Ramos (cell line): ENCODE results near the gene SIK1.
"Not testable (repeated sequence)": the region's sequence is repeated elsewhere in the genome, so short reads cannot be mapped to it uniquely, and the experiment has no call there.

Experiments used
- in situ Hi-C: fragments of 300-500 bp; cut with MboI; formaldehyde crosslinking; loops from one replicate; pipeline ENCODE4 v1.14.3; 2022; ENCODE audit warnings: low sequenced_read_pairs; ENCODE audit not compliant: unreplicated experiment

Gene SIK1

DNA sequence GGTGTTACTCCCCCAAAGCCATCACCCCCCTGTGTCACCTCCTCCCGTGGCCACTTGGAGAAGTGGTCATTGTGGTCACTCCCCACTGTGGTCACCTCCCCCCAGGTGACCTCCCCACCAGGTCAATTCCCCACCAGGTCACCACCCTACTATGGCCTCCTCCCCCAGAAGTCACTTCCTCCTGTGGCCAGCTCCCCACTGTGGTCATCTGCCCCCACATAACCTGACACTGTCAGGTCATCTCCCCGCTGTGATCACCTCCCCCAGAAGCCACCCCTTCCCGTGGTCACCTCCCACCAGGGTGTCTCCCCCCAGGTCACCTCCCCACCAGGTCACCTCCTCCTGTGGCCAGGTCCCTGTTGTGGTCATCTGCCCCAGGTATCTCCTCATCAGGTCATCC lies 28.9 kb downstream of the SIK1 start:
- in situ Hi-C loops = not testable (repeated sequence)

DNA sequence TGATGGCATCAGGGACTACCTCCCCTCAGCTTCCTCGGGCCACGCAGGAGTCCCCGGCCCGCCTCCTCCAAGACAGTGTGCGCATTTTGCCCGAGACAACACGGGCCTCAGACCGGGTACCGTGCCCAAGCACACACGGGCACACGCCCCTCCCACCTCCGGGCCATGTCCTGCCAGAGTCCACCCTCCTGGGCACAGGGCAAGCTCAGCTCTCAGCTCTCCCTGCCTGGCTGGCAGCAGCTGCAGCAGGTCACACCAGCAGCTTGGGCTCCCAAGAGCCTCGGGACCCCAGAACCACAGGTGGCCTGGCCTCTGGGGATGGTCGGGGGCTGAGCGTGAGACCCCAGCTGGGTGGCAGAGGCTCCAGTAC lies 29.5 kb downstream of the SIK1 start:
- in situ Hi-C loops = not testable (repeated sequence)

DNA sequence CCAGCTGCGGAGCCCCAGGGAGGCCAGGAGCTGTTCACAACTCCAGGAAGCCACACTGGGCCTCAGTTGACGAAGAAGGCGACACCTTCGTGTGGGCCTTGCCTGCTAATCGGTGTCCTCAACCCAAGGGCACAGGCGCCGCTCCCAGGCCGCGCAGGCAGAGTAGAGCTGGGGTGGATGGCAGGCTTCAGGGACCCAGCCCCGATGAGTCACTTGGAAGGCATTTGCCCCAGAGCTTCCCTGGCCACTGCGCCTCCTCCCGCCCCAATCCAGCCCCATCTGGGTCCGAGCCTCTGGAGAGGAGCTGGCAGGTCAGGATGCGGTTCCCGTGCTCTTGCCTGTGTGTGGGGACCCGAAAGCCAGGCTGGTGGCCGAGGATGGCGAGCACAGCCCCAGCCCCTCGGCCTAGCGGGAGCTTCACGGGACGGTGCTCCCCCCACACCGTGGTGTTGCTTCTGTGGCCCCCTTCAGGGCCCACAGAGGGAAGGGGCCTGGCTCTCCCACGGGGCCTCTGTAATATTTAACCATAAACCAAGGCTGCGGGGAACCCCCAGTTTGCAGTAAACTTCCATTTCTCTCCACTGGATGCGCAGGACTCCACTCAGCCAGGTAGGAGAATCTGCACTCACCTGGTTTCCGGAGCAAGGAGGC lies 30.0 kb downstream of the SIK1 start:
- in situ Hi-C loops = not testable (repeated sequence)

DNA sequence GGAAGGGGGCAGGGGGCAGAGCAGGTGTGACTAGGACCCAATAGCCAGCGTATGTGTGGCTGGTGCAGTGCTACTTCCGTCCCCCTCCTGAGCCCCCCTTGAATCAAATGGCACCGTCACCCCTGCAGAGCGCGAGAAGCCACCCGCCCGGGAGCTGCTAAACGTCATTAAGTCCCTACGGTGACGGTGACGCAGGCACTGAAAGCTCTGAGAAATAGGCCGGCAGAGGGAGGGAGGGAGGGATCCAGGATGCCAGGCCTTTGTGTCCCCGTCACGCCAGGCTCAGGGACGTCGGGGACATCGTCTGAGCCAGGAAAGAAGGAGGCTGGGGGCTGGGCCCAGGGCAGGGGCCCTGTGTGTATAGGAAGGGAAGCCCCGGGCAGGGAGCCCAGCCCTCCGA lies 43.6 kb downstream of the SIK1 start:
- in situ Hi-C loops = not testable (repeated sequence)

DNA sequence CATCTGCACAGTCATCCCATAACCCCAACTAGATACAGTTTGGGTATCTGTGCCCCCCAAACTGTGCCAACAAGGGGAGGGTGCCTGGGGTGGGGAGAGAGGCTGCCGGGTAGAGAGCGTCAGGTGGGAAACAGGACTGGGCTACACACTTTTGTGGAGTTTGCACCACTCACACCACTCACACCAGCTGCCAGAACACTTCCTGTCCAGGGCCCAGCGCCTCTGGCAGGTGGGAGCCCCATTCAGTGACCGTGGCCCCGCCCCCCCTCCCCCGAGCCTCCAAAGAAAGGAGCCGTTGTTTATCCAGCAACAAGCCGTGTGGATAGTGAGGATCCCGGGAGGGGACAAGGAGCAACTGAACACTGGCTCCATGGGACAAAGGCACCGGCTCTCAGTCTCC lies 44.0 kb downstream of the SIK1 start:
- in situ Hi-C loops = not testable (repeated sequence)

DNA sequence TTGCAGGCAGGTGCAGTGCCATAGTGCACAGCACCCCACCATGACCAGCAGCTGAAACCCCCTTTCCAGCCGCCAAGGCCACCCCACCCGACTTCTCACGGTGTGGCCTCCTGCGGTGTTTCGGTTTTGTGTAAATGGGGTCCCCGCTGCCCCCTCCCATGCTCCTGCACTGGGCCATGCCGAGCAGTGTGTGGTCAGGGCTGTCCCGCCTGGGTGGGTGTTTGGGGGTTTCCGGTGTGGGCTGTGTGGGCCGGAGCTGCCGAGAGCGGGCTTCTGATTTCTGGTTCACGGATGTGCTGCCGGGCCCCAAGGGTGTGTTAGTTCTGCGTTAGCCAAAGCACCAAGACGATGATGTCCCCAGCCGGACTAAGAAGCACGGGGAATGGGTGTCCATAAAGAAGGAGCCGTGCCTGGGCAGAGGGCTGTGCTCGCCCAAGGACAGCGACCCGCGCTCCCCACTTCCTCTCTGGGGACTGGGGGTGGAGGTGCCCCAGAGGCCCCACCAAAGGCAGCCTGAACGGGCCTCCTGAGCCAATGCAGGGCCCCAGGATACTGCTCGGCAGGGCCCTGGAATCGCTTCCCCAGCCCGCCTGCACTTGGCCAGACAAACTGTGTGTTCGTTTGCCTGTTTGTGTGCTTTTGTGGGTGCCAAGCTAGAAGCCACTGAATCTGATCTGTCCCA lies 45.9 kb downstream of the SIK1 start:
- in situ Hi-C loops = not testable (repeated sequence)

DNA sequence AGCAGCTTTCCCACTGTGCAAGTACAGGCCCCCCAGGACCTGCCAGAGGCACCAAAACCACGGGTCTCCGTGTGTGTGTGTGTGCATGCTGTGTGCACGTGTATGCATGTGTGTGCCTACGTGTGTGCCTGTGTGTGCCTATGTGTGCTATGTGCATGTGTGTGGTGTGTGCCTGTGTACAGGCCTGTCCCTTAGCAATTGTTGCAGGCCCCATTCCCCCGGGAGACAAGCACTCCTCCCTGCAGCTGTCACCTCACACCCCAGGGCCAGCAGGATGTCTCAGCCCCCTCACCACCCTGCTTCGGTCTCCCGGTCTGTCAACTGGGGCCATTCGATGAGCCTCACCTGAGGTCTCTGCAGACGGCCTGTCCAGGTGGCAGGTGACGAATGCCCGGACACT lies 46.6 kb downstream of the SIK1 start:
- in situ Hi-C loops = not testable (repeated sequence)

DNA sequence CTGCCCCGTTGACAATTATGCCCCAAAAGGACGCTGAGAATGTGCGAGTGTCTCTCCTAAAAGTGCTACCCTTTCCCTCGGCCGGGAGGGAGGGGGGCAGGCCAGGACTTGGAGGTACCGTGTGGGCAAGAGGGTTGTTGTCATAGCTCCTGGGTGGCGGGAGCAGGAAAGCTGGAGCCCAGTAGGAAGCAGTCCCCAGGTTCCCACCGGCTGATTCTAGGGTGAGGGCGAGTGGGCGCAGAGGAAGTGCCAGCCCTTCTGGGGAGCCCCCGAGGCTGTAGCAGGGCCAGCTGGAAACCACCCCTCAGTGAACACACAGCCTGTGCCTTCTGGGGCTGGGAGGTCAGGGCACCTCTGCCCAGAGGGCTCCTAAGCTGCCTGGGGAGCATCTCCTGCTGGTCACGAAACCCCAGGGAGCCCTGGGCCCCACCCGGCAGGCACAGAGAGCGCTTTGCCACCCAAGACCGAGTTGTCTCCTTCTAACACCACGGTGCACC lies 47.3 kb downstream of the SIK1 start:
- in situ Hi-C loops = not testable (repeated sequence)

DNA sequence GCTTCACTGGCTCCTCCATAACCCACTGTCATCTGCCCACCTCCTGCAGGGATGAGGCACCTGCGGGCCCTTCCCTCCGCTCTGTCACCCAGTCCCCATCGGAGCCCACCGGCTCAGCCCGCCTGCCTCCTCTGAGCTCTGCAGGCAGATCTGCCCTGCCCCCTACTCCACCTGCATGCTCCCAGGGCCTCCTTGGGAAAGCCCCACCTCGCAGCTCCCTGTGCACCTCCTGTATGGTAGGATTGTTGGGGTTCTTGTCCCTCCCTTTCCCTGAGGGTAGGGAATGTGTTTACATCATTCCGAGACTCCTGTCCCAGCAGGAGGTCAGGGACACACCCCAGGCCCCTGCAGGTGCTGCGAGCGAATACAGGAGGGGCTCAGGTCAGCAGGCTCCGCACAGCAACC lies 50.5 kb downstream of the SIK1 start:
- in situ Hi-C loops = no loop called here

DNA sequence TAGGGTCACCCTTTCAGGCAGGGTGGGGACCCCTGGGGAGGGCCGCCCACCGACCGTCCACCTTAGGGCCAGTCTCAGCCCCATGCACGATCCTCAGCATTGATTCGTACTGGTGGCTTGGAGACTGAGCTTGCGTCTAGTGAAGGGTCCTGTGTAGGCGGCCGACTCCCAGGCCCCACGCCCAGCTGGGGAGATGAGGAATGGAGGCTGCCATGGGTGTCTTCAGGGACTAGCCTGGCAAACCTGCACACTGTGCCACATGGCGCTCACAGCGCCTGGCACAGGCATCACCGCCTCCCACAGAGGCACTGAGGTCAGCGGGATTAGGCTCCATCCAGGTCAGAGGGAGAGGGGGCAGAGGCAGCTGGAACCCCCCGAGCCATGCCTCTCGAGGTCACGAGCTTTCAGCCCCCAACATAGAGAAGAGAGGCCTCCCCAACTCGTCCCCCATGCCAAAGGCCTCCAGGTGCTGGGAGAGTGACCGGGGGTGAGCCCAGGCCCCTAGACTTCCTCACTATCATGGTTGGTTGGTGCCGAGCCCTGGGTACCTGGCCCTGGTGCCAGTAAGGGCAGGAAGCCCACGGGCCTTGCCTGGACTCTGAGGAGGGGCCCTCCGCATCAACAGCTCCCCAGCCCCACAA lies 51.0 kb downstream of the SIK1 start:
- in situ Hi-C loops = no loop called here

DNA sequence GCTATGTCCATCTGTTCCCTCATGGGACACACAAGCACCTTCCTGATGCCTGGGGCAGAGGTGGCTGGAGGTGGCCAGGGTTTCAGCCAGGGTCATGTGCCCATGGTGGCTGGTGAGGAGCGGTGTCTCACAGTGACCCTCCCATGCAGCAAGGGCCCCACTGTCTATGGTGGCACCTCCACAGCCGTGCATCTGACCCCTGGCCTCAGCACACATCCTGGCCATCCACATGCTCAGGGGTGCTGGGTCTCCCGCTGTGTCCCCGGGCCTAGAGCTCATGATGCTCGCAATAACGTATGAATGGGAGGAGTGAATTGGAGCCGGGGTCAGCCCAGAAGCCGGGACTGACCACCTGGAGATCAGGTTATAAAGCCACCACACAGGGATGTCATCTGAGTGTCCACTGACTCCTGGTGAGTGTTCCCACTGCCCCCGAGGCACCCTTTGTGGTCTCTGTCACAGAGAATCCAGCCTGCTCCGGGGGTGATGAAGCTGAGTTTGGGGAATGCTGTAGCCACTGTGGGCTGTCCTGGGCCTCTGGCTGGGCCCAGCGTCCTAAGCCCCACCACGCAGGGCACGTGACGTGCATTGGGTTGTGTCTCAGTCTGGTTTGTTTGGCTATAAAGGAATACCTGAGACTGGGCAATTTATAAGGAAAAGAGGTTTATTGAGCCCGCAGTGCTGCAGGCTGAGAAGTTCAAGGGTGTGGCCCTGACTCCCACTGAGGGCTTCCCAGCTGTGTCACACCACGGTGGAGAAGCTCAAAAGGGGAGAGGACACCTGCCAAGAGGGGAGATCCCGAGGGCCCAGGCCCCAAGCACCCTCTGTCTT lies 51.7 kb downstream of the SIK1 start:
- in situ Hi-C loops = no loop called here

DNA sequence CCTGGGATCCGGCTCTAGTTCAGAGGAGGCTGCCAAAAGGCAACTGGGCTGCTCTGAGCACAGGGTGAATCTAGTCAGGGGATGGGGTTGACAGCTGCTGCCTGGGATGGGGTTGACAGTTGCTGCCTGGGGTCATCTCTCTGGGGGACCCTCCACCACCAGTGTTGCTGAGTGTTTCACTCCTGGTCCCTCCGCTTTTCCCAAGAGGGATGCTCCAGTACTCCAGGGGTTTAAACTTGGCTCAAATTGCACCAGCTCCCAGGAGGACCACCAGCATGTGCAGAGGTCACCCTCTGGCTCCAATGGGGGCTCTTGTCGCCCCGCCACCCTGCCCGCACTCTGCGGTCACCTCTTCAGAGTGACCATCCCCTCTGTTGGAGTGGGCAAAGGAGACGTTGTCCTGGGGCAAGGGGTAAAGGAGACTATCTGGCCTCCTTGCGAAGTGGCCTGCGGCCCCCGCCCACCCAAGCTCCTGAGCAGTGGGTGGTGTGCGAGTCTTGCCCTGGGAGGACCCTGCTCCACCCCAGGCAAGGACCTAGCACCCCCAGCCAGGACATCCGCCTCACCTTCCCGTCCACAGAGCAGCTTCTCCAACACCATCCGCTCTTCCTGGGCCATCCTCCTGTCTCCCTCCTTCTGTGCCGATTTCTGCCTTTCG lies 52.6 kb downstream of the SIK1 start:
- in situ Hi-C loops = no loop called here

DNA sequence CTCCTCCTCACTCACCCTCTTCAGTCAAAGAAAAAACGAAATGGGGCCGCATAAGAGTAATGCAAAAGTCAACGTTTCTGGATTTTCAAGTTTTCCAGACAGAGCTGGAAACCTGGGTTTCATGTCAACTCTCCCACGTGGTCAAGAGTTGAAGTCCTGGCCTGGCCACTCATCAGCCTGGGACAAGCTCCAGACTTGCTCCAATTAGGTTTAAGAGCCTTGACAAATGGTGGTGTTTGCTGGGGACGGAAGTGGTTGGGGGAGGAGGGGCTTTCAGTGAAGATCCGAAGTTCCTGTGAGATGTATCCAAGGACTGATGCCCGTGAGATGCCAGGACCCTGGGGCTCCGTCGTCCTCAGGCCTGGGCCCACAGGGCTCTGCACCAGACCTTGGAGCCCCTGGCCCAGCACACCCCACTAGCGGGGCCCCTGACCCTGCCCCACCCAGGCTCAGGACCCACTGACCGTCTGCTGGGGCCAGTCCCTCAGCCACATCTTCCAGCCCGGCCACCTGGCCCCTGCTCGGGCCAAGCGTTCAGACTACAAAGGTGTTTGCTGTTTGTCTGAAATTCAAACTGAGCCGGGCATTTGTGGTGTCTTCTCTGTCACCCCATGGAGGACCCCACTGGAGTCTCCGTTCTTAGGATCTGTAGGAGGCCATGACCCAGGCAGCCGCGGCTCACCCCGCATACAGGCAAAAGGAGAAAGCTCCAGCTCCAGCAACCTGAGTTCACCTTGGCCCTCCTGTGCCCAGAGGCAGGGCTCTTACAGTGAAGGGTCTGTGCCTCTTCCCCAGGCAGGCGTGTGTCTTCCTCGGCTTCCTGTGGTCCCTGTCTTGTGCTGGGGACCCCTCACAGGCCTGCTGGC lies 53.3 kb downstream of the SIK1 start:
- in situ Hi-C loops = no loop called here

DNA sequence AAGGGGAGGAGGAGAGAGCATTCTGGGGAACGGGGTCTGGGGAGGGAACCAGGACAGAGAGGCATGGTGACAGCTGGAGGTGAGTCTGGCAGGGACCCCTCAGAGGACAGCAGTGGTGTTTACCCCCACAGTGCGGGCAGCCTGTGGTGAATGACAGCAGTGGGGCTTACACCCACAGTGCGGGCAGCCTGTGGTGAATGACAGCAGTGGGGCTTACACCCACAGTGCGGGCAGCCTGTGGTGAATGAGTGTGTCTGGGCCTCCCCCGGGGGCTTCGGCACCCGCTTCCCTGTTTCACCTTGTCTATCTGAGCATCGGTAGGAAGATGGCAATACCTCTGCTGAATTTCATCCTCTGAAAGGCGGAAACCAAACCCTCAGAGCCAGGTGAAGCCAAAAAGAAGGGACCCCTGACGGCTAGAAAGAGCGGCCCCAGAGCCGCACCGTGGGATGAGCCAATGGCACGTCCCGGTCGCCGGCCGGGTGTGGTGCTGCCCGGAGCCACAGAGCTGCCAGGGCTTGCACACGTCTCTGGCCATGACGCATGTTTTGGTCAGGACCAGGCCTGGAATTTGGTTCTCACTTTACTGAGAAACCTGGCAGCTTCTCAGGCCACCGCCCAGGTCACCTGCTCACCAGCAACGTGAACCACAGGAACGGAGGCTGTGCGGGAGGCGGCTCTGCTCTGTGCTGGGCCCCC lies 54.1 kb downstream of the SIK1 start:
- in situ Hi-C loops = no loop called here

DNA sequence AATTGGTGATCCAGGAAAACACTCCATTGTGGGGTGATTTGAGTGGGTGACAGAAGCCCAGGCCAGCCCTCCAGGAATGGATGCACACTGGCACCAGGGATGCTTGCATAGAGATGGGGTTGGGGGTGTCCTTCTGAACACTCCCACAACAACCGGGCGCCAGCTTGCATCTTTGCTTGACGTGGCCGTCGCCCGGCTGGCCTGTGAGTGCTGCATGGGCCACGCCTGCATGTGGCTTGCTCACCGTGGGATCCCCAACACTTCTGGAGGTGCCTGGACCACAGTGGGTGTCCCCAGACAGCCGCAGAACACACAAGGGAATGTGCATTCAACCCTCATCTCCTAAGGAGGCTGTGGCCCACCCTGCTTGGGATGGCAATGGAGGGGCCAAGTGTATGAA lies 55.1 kb downstream of the SIK1 start:
- in situ Hi-C loops = no loop called here

DNA sequence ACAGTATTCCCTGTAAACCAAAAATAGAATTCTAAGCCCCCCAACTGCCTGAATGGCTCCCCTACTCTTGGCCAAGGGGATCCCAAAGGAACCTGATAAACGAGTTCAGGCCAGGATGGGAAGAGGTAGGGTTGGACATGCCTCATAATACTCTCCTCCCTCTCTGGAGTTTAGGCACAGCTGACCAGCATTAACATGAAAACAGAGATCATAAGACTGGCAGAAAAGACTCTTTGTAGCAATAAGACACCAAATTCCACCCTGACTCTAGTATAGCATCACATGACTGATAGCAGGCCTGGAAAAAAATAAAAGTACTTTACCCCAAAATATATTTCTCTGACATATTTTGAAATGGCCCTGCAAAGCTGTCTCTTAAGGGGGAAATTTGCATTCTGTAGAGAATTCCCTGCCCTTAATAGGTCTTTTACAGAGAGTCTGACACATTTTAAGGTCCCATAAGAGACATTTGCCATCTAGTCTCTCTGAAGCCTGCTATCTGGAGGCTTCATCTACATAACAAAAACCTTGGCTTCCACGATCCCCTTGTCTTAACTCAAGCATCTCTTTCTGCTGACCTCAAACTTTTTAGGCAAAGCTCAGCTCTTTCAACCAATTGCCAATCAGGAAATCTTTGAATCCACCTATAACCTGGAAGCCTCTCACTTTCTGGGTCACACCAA lies 55.9 kb downstream of the SIK1 start:
- in situ Hi-C loops = no loop called here

DNA sequence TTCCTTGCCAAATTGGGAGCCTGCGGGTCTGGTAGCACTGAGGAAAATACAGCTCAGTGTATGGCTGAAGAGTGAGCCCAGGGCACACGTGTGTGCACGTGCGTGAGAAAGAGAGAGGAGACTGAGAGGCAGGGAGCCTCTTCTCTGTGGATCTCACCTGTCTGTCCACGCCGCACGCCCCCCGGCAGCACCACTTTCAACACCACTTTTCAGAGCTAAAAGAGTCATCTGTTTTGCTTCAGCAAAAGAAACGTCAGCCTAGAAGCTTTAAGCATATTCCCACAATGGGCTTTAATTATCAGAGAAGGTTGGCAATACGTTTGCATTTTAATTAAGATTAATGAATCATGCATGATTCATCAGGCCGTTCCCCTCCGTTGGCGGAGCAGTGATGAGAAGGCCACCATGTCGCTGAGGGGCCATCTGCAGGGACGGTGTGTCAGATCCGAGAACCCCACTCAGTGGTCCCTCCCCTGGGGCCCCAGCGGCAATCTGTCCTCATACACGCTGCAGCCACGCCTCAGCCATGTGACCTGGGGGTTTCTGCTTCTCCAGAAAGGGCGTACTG lies 56.8 kb downstream of the SIK1 start:
- in situ Hi-C loops = no loop called here

DNA sequence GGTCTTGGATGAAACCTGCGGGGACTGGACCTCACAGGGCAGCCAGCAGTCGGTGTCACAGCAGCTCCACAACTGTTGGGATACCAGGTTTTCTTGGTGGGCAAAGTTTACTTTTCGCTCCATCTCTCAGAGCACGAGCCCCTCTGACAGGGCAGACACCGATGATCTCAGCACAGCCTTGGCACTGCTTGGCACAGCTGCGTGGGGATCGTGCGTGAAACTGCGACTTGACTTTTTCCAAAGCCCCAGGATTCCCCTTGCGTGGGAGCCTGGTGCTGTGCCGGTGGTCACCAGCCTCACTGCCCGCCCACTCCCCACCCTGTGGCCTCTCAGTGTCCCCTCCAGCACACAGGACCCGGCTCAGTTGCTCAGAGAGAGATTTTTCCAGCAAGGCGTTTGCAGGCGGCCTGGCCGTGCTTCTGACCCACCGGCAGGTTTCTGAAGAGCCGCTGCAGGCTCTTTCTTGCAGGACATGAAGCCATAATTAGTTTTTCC lies 57.3 kb downstream of the SIK1 start:
- in situ Hi-C loops = no loop called here
